Fibroblast of lung (primary cell): Measurements from ENCODE around the gene OBSCN. TPM values are rescaled to one million over a fixed set of nuclear protein-coding genes. Genes with fewer than 3 reads are reported as not detected.

Experiments
- DNase-seq, 2 donors: peaks; one replicate each; pipeline versions ENCODE4 v3.0.0 to v3.0.0-alpha.2; 2010; ENCODE audit warnings: low read depth in 2 of 2
- H2AFZ ChIP-seq: 2 replicates; pipeline ENCODE4 v1.5.1; 2012; ENCODE audit warnings: low read length, control low read depth, inconsistent platforms
- H3K27ac ChIP-seq: 2 replicates; pipeline ENCODE4 v1.5.1; 2011; ENCODE audit warnings: low read length, control low read depth; ENCODE audit not compliant: insufficient read depth
- H3K27me3 ChIP-seq: 2 replicates; pipeline ENCODE4 v1.5.1; 2011; ENCODE audit warnings: mild to moderate bottlenecking, low read length; ENCODE audit not compliant: control insufficient read depth, insufficient read depth
- H3K36me3 ChIP-seq: 2 replicates; pipeline ENCODE4 v1.5.1; 2011; ENCODE audit warnings: low read length; ENCODE audit not compliant: control insufficient read depth, insufficient read depth
- H3K4me1 ChIP-seq: 2 replicates; pipeline ENCODE4 v1.5.1; 2011; ENCODE audit warnings: low read length; ENCODE audit not compliant: control insufficient read depth, insufficient read depth; ENCODE audit errors: extremely low read depth
- H3K4me2 ChIP-seq: 2 replicates; pipeline ENCODE4 v1.5.1; 2011; ENCODE audit warnings: low read length, control low read depth; ENCODE audit not compliant: insufficient read depth; ENCODE audit errors: extremely low read depth
- H3K4me3 ChIP-seq, 4 experiments: fragments of 200-600 bp in 1 of 4; sonication (generic) in 1 of 4; replicated peaks in 1 of 4; 2 replicates each; pipeline ENCODE4 v1.5.1; 2011 to 2016; ENCODE audit warnings: low read length in 4 of 4, low read depth in 3 of 4, mild to moderate bottlenecking in 3 of 4, control low read depth in 2 of 4, inconsistent platforms in 1 of 4, mixed read lengths in 1 of 4; ENCODE audit not compliant: insufficient read depth in 1 of 4; ENCODE audit errors: control extremely low read depth in 1 of 4
- H3K79me2 ChIP-seq: 2 replicates; pipeline ENCODE4 v1.5.1; 2012; ENCODE audit warnings: mild to moderate bottlenecking, low read length, inconsistent platforms; ENCODE audit not compliant: control insufficient read depth, insufficient read depth
- H3K9ac ChIP-seq: 2 replicates; pipeline ENCODE4 v1.5.1; 2011; ENCODE audit warnings: mild to moderate bottlenecking, low read length, control low read depth; ENCODE audit not compliant: insufficient read depth
- H3K9me3 ChIP-seq: 2 replicates; pipeline ENCODE4 v1.5.1; 2012; ENCODE audit warnings: low read depth, low read length; ENCODE audit not compliant: control insufficient read depth, insufficient read depth
- H4K20me1 ChIP-seq: 2 replicates; pipeline ENCODE4 v1.5.1; 2011; ENCODE audit warnings: low read length; ENCODE audit not compliant: control insufficient read depth, insufficient read depth; ENCODE audit errors: extremely low read depth
- EZH2 ChIP-seq: IDR thresholded peaks from 2 replicates; pipeline ENCODE4 v1.5.1; 2012; ENCODE audit warnings: low read length, control low read depth, mild to moderate bottlenecking; ENCODE audit errors: missing control alignments
- polyA plus RNA-seq, 2 donors: library from polyadenylated mRNA; depleted of rRNA in 1 of 2; stranded (reverse) in 1 of 2; unstranded in 1 of 2; fragments of >200 nt; gene quantifications; 2 replicates each; pipeline ENCODE4 v1.2.1, GENCODE V29; 2011 to 2012; ENCODE audit warnings: missing spikeins in 1 of 2
- total RNA-seq: library from RNA; depleted of rRNA; stranded (reverse); fragments of >200 nt; gene quantifications from 2 replicates; pipeline ENCODE4 v1.2.1, GENCODE V29; 2014
- TF ChIP-seq, protein P1 (sequence below), 2 donors: IDR thresholded peaks in 1 of 2; conservative IDR thresholded peaks in 1 of 2; 1 replicate in 1 of 2; 2 replicates in 1 of 2; pipeline ENCODE4 v1.5.1; 2011 to 2012; ENCODE audit warnings: low read length in 2 of 2, control low read depth in 1 of 2, inconsistent platforms in 1 of 2, low read depth in 1 of 2, mild to moderate bottlenecking in 1 of 2

Gene OBSCN
- total and polyA plus RNA-seq, 2 donors (not counting 1 experiment from before 2014, with no cell fraction given), result 0.87 to 16.8 TPM

DNA sequence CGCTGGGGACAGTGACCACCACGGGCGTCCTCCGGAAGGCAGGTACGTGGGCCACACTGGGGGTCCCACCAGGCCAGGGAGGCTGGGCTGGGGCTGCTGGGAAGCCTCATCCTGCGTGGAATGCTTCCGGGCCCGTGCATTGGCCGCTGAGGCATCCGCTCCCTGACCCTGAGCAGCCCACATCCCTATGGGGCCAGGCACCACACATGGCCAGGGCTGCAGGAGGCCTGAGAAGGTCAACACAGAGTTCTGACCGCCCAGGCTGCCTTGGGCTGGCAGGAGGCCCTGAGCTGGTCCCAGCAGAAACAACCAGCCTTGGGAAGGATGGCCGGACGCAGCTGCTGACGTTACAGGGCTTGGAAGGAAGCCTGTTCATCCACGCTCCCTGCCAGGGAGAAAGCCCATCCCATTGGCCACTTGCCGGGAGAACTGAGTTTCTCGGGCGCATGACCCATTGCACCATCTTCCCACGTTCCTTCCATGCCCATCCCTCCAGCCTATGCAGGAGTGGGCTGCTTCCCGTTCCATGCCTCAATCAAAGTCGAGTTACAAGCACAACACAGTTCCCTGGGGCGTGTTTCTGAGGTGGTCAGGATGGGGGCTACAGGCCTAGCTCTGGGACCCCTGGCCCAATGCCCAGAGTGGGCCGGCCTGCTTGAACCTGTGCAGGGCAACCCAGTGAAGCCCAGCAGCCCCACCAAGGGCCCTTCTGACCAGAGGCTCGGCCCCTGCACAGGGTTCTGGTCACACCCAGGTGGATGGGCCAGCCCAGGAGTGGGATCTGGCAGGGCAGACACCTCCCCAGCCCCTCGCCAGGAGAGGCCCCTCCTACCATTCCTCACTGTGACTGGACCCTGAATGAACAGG, 167.1 kb downstream of the OBSCN start:
- H3K27ac ChIP-seq, result peak overlapping the region; percentile 59

DNA sequence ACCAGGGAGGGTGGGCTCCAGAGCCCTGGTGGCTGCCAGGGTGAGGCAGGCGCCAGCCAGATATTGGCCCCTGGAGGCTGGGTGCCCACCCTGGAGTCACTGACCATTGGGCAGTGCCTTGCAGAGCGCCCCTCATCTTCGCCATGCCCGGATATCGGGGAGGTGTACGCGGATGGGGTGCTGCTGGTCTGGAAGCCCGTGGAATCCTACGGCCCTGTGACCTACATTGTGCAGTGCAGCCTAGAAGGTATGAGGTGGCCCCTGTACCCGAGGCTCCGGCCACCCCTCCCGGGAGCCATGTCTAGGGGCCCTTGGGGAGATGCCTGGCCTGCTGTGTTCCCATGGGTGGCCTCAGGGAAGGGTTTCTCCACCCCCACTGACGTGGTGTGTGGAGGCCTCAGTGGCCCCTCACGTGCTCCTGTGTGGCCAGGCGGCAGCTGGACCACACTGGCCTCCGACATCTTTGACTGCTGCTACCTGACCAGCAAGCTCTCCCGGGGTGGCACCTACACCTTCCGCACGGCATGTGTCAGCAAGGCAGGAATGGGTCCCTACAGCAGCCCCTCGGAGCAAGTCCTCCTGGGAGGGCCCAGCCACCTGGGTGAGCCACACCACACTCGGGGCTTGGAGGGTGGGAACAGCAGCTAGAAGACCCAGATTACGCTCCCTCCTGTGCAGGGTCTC, 167.9 kb downstream of the OBSCN start:
- H3K9ac ChIP-seq, result no peak overlapping the region
- TF ChIP-seq, protein P1, sequence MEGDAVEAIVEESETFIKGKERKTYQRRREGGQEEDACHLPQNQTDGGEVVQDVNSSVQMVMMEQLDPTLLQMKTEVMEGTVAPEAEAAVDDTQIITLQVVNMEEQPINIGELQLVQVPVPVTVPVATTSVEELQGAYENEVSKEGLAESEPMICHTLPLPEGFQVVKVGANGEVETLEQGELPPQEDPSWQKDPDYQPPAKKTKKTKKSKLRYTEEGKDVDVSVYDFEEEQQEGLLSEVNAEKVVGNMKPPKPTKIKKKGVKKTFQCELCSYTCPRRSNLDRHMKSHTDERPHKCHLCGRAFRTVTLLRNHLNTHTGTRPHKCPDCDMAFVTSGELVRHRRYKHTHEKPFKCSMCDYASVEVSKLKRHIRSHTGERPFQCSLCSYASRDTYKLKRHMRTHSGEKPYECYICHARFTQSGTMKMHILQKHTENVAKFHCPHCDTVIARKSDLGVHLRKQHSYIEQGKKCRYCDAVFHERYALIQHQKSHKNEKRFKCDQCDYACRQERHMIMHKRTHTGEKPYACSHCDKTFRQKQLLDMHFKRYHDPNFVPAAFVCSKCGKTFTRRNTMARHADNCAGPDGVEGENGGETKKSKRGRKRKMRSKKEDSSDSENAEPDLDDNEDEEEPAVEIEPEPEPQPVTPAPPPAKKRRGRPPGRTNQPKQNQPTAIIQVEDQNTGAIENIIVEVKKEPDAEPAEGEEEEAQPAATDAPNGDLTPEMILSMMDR (conservative IDR thresholded peaks at IDR 0.05 in 1 of 2, IDR thresholded peaks at IDR 0.05 in 1 of 2; ENCODE audit: low read depth in 1 of 2, low read length in 2 of 2), result no peak
- TF ChIP-seq EZH2, result no peak
- no peaks in the 10 kb centered on the region for H3K27me3 ChIP-seq
- H3K9me3 ChIP-seq, result no peaks in the 10 kb centered on the region
- no peaks in the 10 kb centered on the region for H3K36me3 ChIP-seq
- H4K20me1 ChIP-seq, result no peaks in the 10 kb centered on the region
- no peaks in the 10 kb centered on the region for H3K79me2 ChIP-seq
- no peak overlapping the region for H3K4me3 ChIP-seq
- H2AFZ ChIP-seq, result no peak overlapping the region
- H3K4me1 ChIP-seq, result peaks cover 11% of the 10 kb centered on the region
- no peak overlapping the region for H3K4me2 ChIP-seq
- H3K27ac ChIP-seq, result no peak overlapping the region
- no peak for DNase-seq

More for the DNA sequence above, 167.1 kb downstream of the OBSCN start:
- Histone ChIP-seq H3K4me3 (no peak overlapping the region), H2AFZ (no peak overlapping the region), H4K20me1 (no peaks in the 10 kb centered on the region), H3K4me1 (peaks cover 11% of the 10 kb centered on the region), H3K27me3 (no peaks in the 10 kb centered on the region), H3K9ac (peak overlapping the region; percentile 30), H3K4me2 (peak overlapping the region; percentile 25), H3K79me2 (no peaks in the 10 kb centered on the region), H3K36me3 (no peaks in the 10 kb centered on the region), H3K9me3 (no peaks in the 10 kb centered on the region)
- DNase-seq, result peak; percentile 50 to 100
- TF ChIP-seq, protein P1 (conservative IDR thresholded peaks at IDR 0.05 in 1 of 2, IDR thresholded peaks at IDR 0.05 in 1 of 2; ENCODE audit: low read depth in 1 of 2, low read length in 2 of 2), result no peak
- TF ChIP-seq EZH2, result no peak

DNA sequence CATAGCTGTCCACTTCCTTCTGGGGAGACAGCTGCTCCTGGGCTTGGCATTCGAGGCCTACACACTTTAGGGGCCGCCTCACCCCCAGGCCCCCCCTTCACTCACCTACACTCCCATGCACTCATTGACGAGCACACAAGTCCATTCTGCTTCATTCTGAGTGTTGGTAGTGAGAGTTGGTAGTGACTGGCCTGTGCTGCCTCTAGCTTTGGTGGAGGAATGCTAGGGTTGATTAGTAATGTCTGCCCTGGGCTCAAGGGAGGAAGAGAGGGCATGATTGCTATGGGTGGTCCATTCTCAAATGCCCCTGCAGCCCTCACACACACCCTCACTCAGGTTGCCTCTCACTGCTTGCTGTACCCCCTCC, 168.4 kb downstream of the OBSCN start:
- Histone ChIP-seq H4K20me1 (no peaks in the 10 kb centered on the region), H3K27ac (no peak overlapping the region), H3K4me2 (no peak overlapping the region), H3K36me3 (no peaks in the 10 kb centered on the region), H3K9me3 (no peaks in the 10 kb centered on the region), H3K27me3 (no peaks in the 10 kb centered on the region), H3K4me1 (peaks cover 11% of the 10 kb centered on the region), H3K4me3 (no peak overlapping the region), H3K9ac (no peak overlapping the region), H3K79me2 (no peaks in the 10 kb centered on the region), H2AFZ (no peak overlapping the region)
- DNase-seq, result no peak
- TF ChIP-seq, protein P1 (conservative IDR thresholded peaks at IDR 0.05 in 1 of 2, IDR thresholded peaks at IDR 0.05 in 1 of 2; ENCODE audit: low read depth in 1 of 2, low read length in 2 of 2), result no peak
- TF ChIP-seq EZH2, result no peak
